ENCODE measurements around the gene GABRG3. TPM values are rescaled to one million over a fixed set of nuclear protein-coding genes. Genes with fewer than 3 reads are reported as not detected.

Gene GABRG3
- total and polyA plus RNA-seq, 4 donors, result 0.02 to 0.19 TPM; not detected in 2

GRCh38 chr15:27454281-27455075 is 483.5 kb downstream of the GABRG3 start:
- H3K9me3 ChIP-seq (ENCODE audit: control insufficient read depth in 4 of 4, low read length in 3 of 4), result no peaks in the 10 kb centered on the region
- no peak overlapping the region for H3K9ac ChIP-seq (ENCODE audit: low read depth in 1 of 2, low read length in 2 of 2)
- WGBS, result 64% methylated on average over 13 of the region's 13 CpGs
- no peaks in the 10 kb centered on the region for H3K27me3 ChIP-seq (ENCODE audit: control insufficient read depth in 4 of 4, insufficient read depth in 4 of 4, low read length in 3 of 4)
- H3K4me3 ChIP-seq (ENCODE audit: low read depth in 1 of 3, low read length in 3 of 3), result no peak overlapping the region
- no peak for DNase-seq (ENCODE audit: low spot score)
- TF ChIP-seq JUND (IDR thresholded peaks at IDR 0.05) (no peak), SP1 (IDR thresholded peaks at IDR 0.05) (no peak), CTCF (IDR thresholded peaks at IDR 0.05; ENCODE audit: low read depth, low read length, missing input control) (no peak), ZBTB33 (IDR thresholded peaks at IDR 0.05) (no peak), RAD21 (IDR thresholded peaks at IDR 0.05) (no peak), HNF4G (IDR thresholded peaks at IDR 0.05) (no peak), REST (IDR thresholded peaks at IDR 0.05) (no peak), FOXA1 (IDR thresholded peaks at IDR 0.05) (no peak), RXRA (IDR thresholded peaks at IDR 0.05) (no peak)
- no peaks in the 10 kb centered on the region for H3K4me1 ChIP-seq (ENCODE audit: control insufficient read depth in 4 of 4, insufficient read depth in 4 of 4, low read length in 3 of 4)
- no peak overlapping the region for H3K27ac ChIP-seq (ENCODE audit: low read depth in 1 of 2, low read length in 2 of 2)
- H3K36me3 ChIP-seq (ENCODE audit: control insufficient read depth in 4 of 4, insufficient read depth in 3 of 4, low read depth in 1 of 4, low read length in 3 of 4), result no peaks in the 10 kb centered on the region

GRCh38 chr15:27456807-27457206 is 485.8 kb downstream of the GABRG3 start:
- Histone ChIP-seq H3K9ac (ENCODE audit: low read depth in 1 of 2, low read length in 2 of 2) (no peak overlapping the region), H3K4me3 (ENCODE audit: low read depth in 1 of 3, low read length in 3 of 3) (no peak overlapping the region), H3K9me3 (ENCODE audit: control insufficient read depth in 4 of 4, low read length in 3 of 4) (no peaks in the 10 kb centered on the region), H3K27ac (ENCODE audit: low read depth in 1 of 2, low read length in 2 of 2) (no peak overlapping the region), H3K4me1 (ENCODE audit: control insufficient read depth in 4 of 4, insufficient read depth in 4 of 4, low read length in 3 of 4) (no peaks in the 10 kb centered on the region), H3K27me3 (ENCODE audit: control insufficient read depth in 4 of 4, insufficient read depth in 4 of 4, low read length in 3 of 4) (no peaks in the 10 kb centered on the region), H3K36me3 (ENCODE audit: control insufficient read depth in 4 of 4, insufficient read depth in 3 of 4, low read depth in 1 of 4, low read length in 3 of 4) (no peaks in the 10 kb centered on the region)
- no peak for DNase-seq (ENCODE audit: low spot score)
- no peak for TF ChIP-seq ZBTB33 (IDR thresholded peaks at IDR 0.05)
- TF ChIP-seq MAX (IDR thresholded peaks at IDR 0.05), result no peak
- no peak for TF ChIP-seq NR2F2 (IDR thresholded peaks at IDR 0.05)
- TF ChIP-seq YY1 (IDR thresholded peaks at IDR 0.05), result no peak
- TF ChIP-seq FOXA2 (IDR thresholded peaks at IDR 0.05), result no peak
- no peak for TF ChIP-seq RXRA (IDR thresholded peaks at IDR 0.05)
- TF ChIP-seq FOXA1 (IDR thresholded peaks at IDR 0.05), result no peak
- TF ChIP-seq CTCF (IDR thresholded peaks at IDR 0.05; ENCODE audit: low read depth, low read length, missing input control), result no peak
- TF ChIP-seq JUND (IDR thresholded peaks at IDR 0.05), result no peak
- no peak for TF ChIP-seq SP1 (IDR thresholded peaks at IDR 0.05)
- TF ChIP-seq REST (IDR thresholded peaks at IDR 0.05), result no peak
- WGBS, result 76% methylated on average over 6 of the region's 6 CpGs

Measured in liver (tissue), 9 donors.